HG02610 (cell line): ENCODE measurements around the gene PRKAG2.
"Not testable (repeated sequence)": the region's sequence is repeated elsewhere in the genome, so short reads cannot be mapped to it uniquely, and the experiment has no call there.

Experiments
- ATAC-seq: cut with Tn5 transposase; IDR thresholded peaks from one replicate; pipeline ENCODE4 v1.9.1; 2021; ENCODE audit warnings: mild to moderate bottlenecking, moderate library complexity; ENCODE audit not compliant: unreplicated experiment

PRKAG2 gene

DNA sequence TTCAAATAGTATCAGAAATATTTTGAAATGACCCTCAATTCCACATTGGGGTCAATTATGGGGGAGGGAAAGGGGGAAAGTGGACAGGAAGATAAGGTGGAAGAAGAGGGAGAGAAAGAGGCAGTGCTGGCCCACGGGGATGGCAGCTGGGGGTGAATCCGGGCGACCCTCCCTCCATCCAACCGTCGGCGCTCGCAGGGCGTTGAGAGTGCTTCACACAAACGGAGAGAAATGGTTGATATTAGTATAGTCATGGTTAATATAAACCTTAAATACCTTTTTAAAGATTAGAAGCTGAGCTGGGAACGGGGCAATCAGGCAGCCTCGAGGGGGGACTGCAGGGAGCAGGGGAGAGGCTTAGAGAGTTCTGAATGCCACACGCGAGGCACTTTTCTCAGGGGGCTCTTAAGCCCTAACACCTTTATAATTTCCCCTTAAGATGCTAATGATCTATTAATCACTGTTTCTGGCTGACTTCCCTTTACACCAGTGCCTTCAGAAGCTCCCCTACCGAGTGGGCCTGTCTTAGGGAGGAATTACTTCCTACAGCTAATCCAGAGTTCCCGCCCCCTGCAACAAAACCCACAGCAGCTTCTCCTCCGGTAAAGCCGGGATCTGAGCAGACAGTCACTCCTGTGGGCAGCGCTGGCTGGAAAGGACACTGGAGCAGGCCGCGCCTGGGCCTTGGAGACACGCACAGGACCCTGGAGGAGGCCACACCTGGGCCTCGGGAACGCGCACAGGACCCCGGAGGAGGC, 39.5 kb downstream of the PRKAG2 start:
- ATAC-seq = no peak

DNA sequence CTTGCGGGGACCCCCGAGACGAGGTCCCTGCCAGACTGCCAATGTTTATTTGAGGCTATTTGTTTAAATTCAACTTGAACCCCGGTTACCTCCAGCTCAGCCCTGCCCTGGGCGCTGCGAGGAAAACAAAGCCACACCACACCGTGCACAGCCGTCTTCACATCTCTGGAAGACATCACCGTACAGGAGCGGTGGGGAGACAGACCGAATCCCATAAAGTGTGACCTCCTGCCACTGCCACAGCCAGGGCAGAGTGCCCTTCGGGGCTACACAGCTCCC, 40.0 kb downstream of the PRKAG2 start:
- no peak for ATAC-seq

DNA sequence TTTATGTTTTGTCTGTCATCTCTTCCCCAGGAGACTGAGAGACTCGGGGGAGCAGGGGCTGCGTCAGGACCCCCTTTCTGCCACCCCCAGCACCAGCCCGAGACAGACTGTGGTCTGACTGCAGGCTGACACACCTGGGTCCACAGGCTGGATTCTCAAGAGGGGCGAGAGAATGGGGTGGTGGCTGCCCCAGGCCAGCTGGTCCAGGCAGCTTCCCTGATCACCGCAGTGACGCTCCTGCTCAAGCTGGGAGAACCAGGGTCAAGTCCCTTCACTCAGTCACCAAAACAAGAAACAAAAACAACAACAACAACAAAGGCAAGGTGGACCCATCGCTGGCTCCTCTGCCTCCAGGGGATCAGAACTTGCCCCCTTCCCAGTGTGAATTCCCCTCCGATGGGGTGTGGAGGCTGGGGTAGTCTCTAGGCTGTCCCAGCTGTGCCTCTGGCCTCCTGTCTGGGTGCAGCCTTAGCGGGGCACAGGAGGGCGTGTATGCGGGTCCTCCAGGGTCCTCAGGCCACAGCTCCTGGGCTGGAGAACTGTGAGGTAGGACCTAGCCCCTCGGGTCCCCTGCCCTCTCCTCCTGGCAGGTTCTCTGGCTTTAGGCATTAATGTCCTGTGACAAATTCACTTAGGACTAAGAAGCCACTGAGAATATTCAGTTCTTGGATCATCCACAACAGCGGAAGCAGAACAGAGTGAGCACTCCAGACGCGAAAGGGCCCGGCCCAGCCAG, 40.6 kb downstream of the PRKAG2 start:
- ATAC-seq = no peak

DNA sequence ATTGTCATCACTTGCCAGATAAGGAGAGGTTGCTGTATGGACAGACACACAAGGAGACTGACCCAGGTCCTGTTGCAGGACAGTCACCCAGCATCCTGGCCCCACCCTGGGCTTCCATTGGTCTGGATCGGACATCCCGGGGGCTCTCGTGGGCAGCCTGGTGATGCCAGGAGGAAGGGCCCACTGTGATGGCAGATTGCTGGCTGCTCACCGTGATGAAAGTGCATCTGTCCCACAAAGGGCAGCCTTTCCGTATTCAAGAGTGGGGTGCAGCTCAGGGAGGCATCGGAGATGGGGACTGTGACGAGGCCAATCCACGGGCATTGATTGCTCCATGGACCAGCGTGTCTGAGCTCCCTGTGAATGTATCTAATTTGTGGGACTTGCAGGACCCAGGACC, 41.3 kb downstream of the PRKAG2 start:
- ATAC-seq = no peak

DNA sequence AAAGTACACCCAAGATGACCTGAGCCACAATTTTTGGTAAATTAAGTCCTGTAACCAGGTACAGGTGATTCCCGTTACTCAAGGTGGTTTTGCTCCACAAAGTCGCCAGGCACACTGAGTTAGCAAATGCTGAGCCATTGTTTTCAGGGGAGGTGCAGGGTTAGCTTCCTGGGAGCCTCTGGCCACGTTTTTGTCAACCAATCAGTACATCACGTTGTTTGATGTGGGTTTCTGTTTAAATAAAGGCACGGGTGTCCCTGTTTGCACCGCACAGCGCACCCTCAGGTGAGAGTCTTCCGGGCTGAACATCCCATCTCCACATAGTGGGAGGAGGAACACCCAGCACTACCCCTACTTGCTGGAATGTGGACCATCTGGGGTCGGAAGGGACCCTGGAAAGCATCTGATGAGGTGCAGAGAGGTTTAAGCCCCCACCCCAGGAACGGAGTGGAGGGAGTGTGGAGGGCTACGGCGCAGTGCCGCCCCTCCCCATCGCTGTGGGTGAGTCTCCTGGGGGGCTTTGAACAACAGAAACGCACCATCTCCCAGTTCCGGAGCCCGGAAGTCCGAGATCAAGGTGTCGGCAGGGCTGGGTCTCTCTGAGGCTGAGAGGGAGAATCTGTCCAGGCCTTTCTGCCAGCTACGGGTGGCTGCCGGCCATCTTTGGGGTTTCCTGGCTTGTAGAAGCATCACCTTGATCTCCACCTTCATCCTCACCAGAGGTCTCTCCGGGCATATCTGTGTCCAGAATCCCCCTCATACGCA, 42.5 kb downstream of the PRKAG2 start:
- ATAC-seq = no peak

DNA sequence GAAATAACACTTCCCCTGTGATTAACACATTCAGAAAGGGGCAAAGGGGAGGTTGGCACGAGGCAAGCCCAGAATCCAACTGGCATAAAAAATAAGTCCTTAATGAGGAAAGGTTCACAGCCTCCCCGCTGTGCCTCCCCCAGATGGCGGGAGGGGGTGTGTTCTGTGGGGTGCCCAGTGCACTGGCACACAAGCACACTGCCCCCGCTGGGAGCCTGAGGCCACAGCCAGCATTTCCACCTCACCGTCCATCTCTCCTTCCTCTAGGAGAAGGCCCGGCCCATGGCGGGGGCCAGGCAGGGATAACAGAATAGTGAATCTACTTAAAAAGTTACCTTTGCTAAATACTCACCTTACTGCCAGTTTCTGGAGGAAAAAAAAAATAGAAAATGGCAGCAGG, 43.2 kb downstream of the PRKAG2 start:
- no peak for ATAC-seq

DNA sequence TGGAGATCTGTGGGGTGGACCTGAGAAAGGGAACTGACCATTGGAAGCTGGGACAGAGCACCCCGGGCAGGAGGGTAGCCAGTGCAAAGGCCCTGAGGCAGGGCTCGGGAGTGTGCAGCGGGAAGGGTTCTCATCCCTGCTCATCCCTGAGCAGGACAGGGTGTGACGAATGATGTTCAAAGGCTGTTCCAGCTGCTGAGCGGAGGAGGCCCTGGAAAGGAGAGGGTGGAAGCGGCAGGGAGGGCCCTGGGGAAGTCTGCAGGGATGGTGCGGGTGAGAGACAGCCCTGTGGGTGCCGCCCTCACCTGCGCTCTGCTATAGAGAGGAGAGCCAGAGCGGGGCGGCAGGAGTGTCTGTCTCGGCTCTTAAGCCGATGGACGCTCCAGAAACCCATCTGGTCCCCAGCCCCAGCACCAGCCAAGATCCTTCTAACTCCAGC, 43.7 kb downstream of the PRKAG2 start:
- no peak for ATAC-seq

DNA sequence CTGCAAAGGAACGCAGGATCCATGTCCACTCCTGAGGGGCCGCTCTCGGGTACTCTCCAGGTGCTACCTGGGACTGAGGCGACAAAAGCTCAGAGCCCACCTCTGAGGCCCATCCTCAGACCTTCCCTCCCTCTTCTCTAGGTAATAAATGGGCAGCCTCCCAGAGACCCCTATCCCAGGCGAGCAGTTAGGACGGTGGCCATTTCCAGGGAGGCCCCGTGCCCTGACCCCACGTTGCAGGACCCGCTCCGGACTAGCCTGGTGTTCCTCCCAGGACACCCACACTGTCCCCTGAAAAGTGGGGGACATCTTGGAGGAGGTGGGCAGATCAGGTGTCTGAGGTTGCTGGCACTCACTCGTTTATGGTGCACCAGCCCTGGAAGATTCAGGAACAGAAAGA, 44.3 kb downstream of the PRKAG2 start:
- no peak for ATAC-seq

DNA sequence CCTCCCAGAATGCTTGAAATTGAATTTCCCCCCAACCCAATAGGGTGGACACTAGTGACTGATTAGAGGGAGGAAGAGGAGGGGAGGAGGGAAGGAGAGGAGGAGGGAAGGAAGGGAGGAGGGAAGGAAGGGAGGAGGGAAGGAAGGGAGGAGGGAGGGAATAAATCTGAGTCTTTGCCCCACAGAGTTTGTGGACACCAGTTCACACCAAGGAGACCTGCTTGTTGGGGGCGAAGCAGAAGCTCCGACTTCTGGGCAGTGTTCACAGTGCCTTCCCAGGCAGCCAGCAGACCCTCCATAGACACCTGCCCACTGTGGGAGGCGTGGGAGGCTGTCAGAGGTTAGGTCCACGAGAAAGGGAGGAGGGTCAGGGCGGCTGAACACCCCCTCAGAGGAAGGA, 44.8 kb downstream of the PRKAG2 start:
- ATAC-seq = no peak

DNA sequence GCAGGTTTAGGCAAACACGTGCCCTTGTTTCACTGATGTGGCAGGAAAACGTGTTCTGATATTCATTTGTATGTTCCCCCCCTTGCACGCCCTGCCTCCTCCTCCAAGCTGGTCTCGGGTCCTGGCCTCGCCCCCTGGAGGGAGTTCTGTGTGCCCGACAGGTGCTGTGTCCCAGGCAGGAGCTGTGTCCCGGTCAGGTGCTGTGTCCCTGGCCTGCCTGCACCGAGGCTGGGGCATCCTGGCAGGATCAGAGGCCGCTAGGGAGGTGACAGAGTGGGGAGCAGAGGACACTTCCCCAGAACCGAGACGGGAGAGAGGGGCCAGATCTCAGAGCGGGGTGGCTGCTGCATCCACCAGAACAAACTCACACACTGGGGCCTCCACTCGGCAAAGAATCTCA, 45.3 kb downstream of the PRKAG2 start:
- no peak for ATAC-seq

DNA sequence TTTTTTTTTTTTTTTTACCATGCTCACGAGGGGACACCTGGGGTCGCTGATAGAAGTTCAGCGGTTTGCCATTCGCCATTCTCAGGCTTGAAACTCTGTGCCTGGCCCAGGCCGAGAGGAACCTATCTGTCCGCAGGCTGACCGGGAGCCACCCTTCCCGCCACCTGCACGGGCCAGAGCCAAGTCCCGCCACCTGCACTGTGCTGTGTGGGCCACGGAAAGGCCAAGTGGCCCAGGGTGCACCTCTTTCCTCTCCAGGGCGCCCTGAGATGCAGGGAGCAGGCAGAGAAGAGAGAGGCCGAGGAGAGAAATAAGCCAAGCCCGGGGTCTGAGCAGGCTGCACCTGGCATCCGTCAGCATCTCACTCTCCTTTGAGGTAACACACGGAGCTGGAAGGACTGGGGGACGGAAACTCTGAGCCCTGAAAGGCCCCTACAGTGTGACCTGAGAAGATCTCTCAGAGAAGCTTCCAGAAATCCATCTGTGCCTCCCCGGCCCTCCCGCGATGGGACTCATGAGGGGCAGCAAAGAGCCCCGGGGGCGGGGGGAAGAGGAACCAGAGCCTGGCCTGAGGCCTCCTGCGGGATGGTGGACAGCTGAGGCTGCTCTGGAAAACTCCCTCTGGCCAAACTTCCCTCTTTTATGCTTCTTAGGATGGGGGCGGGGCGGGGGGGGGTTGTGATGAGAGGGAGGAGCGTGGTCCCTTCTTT, 46.6 kb downstream of the PRKAG2 start:
- ATAC-seq = no peak

DNA sequence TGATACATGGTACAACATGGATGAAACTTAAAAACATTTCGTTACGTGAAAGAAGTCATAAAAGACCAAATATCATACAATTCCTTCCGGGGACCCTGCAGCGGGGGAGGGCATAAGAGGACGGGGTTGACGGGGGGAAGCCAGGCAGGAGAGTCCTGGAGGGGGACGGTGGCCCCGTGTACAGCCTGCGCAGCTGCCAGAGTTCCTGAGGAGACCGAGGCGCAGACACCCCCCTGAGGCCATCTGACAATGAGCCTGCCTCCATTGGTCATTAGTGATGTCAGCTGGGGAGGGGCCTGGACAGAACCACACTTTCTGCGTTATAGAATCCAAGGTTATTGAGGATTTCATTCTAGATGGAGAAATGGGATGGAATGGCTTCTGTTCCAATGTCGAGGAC, 47.2 kb downstream of the PRKAG2 start:
- no peak for ATAC-seq

DNA sequence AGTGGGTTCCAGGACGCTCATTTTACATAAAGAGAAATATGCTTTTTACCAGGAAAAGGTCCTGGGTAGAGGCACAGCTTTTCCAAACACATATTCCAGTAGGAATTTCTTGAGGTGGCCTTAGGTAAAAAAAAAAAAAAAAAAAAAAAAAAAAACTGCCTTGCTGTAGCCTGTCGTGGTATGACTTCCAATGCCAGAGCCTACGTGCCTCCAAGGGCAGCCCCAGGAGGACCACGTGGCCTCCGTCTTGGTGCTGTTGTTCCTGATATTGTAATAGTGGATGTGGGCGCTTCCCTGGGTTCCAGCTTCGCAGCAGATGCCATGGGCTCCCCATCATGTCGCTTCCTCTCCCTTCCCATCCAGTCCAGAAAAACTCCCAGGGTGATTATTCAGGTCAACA, 49.3 kb downstream of the PRKAG2 start:
- no peak for ATAC-seq

DNA sequence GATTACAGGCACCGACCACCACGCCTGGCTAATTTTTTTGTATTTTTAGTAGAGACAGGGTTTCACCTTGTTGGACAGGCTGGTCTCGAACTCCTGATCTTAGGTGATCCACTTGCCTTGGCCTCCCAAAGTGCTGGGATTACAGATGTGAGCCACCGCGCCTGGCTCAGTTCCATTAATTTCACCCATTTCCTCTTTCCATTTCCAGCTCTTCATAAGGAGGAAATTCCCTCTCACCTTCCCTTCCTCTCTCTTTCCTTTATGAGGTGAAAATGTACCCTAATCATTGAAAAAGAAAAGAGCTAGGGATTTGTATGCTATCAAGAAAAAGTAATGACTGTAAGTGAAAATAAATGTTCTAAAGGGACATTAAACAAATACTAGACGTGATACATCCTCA, 50.6 kb downstream of the PRKAG2 start:
- not testable (repeated sequence) for ATAC-seq

DNA sequence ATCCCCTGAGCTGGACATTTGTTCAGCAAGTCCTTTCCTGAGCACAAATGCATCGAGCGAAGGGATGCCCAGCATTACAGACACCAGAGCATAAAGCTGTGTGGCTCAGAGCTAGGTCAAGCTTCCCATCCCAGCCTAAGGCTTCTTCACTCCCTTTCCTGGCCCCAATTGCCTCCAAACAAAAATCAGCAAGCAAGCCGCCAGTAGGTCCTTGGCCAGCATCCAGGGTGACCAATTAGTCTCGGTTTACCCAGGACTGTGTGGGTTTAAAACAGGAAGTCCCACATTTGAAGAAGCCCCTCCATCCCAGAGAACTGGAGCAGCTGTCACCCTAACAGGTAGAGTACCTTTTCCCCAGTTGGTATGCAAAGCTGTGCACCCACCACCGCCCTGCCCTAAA, 51.2 kb downstream of the PRKAG2 start:
- ATAC-seq = no peak

DNA sequence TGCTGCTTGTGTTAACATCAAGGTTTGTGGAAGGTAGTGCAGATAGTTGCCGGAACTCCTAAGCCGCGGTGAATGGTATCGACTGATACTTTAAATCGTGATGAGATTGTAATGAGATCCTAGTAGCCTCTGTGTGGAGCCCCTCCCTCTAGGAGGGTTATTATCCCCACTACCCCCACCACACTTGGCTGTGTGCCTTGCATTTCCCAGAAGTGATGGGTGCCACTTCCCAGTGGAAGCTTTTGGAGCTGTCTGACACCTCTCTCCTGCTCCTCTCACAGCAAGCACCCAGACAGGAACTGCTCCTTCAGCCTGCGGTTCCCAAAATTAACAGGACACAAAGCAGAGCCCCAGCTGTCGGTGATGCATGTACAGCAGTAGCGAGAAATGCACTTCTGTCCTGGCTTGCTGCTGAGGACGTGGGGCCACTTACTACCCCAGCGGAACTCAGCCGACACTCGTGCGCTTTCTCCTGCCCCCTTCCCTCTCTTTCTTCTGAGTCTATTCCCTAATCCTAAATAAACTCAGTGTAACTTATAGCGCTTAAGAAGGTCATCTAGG, 52.5 kb downstream of the PRKAG2 start:
- ATAC-seq = no peak

DNA sequence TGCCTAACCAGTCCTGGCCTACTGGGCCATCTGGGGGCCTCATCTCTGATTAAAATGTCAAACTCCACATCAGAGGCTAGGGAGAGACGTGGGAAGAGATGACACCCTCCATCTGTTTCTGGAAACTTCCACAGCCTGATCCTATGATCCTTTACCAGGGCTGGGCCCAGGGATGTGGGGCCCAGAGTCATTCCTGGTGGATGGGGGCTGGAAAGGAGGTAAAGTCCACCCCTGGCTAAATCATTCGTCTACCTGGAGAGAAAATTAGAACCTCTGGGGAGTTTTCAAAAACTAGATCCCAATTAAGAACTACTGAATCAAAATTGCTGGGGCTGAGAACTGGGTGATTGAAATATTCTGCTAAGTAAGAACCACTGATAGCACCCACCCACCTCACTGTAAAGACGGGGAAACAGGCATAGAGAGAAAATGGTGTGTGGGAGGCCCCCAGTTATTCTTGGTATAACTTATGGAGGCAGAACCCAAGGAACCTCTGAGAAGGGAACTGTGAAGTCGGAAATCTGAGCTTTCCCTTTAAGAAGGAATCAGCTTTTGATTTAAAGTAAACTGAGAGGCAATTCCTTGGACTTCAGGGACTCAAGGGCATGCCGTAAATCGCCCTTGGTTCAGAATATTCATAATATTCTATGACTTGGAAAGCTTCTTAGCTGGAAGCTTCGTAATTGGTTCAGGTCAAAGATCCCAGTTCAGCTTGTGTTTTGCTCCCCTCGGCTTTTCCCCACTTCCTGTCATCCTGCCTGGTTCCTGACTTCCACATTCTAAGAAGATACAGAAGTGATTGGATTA, 53.1 kb downstream of the PRKAG2 start:
- no peak for ATAC-seq

DNA sequence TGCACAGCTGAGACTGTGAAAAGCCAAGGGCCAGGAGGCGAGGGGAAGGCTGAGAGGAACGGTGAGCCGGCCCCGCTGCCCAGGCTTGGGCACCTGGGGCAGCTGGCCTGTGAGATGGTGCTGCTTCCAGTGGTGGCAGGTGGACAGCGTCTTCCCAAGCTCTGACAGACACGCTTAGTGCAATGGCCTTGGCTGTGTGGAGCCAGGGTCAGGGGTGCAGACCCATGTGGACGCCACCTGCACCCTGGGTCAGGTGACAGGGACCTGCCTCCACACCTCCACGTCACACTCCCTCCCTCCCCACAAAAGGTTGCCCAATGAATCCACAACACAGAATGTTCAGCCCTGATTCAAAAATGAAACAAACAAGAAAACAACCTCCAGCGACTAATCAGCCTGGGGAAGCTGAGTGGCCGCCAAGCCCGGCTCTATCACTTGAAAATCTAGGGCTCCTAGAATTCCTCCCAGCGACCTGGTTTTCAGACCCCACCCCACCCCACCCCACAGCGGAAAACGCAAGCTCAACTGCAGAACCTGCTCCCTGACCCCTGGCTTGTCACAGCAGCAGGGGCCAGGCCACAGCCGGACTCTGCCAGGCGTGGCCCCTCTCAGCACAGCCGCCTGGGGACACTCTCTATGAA, 54.3 kb downstream of the PRKAG2 start:
- no peak for ATAC-seq

DNA sequence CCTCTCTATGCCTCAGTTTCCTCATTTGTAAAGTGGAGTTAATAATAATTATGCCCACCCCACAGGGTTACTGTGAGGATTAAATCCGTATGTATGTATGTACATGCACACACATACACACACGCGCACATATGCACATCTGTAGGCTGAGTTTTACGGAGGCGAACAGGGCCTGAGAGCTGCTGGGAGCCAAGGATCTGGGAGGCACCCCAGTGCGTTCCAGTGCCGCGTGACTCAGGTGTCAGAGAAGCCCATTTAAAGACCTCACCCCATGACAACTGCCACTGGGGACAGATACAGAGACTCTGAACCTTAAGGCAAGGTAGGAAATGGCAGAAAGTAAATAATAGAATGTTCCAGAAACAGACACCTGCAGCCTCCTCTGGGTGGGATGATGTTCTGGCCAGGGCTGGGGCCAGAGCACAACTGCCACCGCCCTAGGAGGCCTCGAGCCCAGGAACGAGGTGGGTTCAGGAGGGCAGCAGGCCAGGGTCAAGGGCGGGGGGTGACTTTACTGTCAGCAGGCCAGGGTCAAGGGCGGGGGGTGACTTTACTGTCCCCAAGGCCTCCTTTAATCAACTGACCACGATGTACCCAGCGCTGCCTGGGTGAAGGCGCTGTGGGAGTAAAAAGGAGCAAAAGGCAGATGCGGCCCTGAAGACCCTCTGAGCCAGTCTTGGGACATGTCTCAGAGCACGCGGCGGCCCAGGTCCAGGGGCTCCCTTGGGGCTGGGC, 54.9 kb downstream of the PRKAG2 start:
- ATAC-seq = no peak
